ENCODE data around the gene TMEM33. TPM values are rescaled to one million over a fixed set of nuclear protein-coding genes. Genes with fewer than 3 reads are reported as not detected.

The TMEM33 gene, protein sequence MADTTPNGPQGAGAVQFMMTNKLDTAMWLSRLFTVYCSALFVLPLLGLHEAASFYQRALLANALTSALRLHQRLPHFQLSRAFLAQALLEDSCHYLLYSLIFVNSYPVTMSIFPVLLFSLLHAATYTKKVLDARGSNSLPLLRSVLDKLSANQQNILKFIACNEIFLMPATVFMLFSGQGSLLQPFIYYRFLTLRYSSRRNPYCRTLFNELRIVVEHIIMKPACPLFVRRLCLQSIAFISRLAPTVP
- 49.5 and 60.3 TPM in 2 replicates for total RNA-seq

DNA sequence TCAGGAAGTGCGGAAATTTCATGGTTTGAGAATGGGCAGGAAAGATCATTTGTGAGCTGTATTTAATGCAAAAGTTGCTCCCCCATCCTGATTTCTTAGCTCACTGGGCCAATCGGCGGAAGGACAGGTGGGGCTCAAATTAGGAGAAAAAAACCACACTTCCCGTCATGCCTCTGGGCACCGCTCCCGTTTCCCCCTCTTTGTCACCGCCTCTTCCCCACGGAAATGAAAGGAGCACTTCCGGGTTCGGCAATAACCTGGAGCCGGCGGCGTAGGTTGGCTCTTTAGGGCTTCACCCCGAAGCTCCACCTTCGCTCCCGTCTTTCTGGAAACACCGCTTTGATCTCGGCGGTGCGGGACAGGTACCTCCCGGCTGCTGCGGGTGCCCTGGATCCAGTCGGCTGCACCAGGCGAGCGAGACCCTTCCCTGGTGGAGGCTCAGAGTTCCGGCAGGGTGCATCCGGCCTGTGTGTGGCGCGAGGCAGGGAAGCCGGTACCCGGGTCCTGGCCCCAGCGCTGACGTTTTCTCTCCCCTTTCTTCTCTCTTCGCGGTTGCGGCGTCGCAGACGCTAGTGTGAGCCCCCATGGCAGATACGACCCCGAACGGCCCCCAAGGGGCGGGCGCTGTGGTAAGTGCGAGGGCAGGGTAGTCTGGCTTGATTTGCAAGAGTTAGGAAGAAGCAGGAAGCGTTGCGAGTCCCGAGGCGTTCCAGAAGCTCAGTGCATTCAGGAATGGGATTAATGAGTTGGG, at the start of gene TMEM33:
Gene TMEM33, plus strand, starts transcription at position 529 of the 751 bp plus-strand sequence. Its CDS starts 56 bp downstream, at position 585.

GRCh38 chr4:41981456-41981855, 46.2 kb downstream of the TMEM33 start, which contains the start of gene DCAF4L1:
Gene DCAF4L1, plus strand, starts transcription at chr4:41981756. Its CDS starts 37 bp downstream, at chr4:41981793.

GRCh38 chr4:41990365-41991111, 55.3 kb downstream of the TMEM33 start, which contains the start of gene SLC30A9:
Gene SLC30A9, plus strand, starts transcription at chr4:41990530. Its CDS starts 122 bp downstream, at chr4:41990652.

Other genes with a start within 250 kb of the TMEM33 start
- gene PHOX2B, start 186.7 kb upstream of the TMEM33 start, total RNA-seq = not detected in 2 replicates
- gene DCAF4L1, start 46.3 kb downstream of the TMEM33 start, total RNA-seq = 0.11 and 0.12 TPM in 2 replicates
- 101 and 104 TPM in 2 replicates for gene SLC30A9, start 55.1 kb downstream of the TMEM33 start, total RNA-seq
- under 0.01 and 0.12 TPM in 2 replicates for gene BEND4, start 217.2 kb downstream of the TMEM33 start, total RNA-seq

Measured in uterine smooth muscle cell (primary cell).